LNCAP (cell line): ENCODE data around the gene DNAH7.

Experiments
- CTCF ChIP-seq: fragments of 450-650 bp; IDR thresholded peaks from 2 replicates; pipeline ENCODE4 v1.5.1; 2017; ENCODE audit warnings: mild to moderate bottlenecking

Gene DNAH7

DNA sequence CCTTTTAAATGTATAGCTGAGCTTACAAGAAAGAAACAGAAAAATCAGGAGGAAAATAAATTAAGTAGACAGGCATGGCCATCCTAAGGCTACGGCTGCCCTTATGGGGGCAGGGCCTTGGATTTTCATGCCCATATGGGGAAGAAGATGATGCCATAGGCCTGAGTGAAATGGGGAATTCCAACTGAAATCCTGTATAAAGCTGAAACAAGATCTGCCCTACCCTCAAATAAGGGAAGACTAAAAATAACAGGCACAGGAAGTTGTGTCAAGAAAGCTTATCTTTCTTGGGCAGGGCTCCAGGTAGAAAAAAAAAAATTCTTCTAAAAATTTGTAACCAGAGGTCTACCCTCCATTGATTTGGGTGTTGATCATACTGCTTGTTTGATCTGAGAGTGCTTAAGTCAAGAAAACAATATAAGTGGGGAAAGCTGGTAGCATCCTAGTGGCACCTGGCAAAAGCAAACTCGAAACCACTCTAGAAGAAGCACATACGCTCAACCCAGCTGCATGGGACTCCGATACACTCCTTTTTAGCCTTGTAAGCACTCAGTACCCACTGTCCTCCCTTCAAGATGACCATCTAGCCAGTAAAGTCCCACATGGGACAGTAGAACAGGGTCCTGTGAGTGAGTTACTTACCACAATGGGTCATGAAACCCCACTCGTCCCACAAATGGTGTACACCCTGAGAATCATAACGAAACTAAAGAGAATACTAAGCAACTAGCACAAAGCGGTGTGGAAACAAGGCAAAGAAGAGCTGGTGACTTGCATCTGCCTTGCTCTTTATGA lies 22.3 kb downstream of the DNAH7 start:
- TF ChIP-seq CTCF, result no peak

- TF ChIP-seq CTCF, result no peak
Observed at GRCh38 chr2:196041786-196042185, 26.9 kb downstream of the DNAH7 start.

DNA sequence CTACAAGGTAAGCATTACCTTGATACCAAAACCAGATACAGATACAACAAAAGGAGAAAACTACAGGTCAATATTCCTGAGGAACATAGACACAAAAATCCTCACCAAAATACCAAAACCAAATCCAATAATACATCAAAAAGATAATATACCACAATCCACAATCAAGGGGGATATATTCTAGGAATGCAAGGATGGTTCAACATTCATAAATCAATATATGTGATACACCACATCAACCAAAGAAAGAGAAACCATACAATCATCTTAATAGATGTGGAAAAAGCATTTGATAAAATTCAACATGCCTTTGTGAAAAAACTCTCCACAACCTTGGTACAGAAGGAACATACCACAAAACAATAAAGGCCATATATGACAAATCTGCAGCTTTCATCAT lies 28.4 kb downstream of the DNAH7 start:
- no peak for TF ChIP-seq CTCF

GRCh38 chr2:196036442-196036841 lies 32.2 kb downstream of the DNAH7 start:
- TF ChIP-seq CTCF, result no peak

- no peak for TF ChIP-seq CTCF
Observed at GRCh38 chr2:196018037-196018436, 50.6 kb downstream of the DNAH7 start.

DNA sequence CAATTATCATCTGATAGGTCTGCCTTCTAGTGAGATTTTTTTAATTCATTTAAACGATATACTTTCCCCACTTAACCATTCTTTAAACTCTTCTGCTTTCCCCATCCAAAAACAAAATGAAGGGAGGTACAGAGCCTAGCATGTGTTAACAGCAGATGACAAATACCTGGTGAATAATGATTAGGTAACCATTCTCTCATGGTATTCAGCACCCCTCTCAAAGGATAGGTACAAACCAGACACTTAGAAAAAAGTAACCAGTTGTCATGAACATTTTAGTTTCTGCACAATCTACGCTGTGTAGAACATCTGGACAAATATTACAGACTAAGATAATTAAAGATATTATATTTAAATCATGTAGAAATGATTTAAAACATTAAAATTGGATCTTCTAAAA lies 56.3 kb downstream of the DNAH7 start:
- TF ChIP-seq CTCF, result no peak

DNA sequence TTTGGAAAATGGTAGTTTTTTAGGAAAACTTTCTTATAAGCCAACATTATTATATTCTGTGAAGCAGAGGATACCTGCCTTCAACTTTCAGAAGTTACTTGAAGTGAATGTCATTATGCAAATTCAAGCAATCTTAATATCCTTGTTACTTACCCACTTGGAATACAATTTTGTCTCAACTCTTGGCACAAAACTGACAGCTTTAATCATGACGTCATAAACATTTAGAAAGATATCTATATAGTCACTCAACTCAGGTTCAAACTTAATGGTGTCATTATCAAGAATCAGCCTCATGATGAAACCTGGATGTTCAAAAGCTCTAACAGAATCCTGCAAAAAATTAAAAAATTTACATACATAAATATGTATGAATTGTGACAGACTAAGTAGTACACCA lies 68.1 kb downstream of the DNAH7 start:
- no peak for TF ChIP-seq CTCF

GRCh38 chr2:195998070-195998469 lies 70.6 kb downstream of the DNAH7 start:
- no peak for TF ChIP-seq CTCF
